Activated naive CD8-positive, alpha-beta T cell treated with anti-CD3 and anti-CD28 coated beads for 36 hours (primary cell): ENCODE results near the gene NECAB2. TPM values are rescaled to one million over a fixed set of nuclear protein-coding genes. Genes with fewer than 3 reads are reported as not detected.

ENCODE experiments used
- DNase-seq: peaks from one replicate; pipeline ENCODE4 v3.0.0; 2021
- H3K27ac Mint-ChIP-seq: one replicate; pipeline ENCODE4 v1.8.0; 2022; ENCODE audit warnings: mild to moderate bottlenecking, moderate library complexity, mixed read lengths
- H3K27me3 Mint-ChIP-seq: one replicate; pipeline ENCODE4 v1.8.0; 2022; ENCODE audit warnings: mild to moderate bottlenecking, mixed read lengths
- H3K36me3 Mint-ChIP-seq: one replicate; pipeline ENCODE4 v1.8.0; 2021; ENCODE audit warnings: mild to moderate bottlenecking, mixed read lengths
- H3K4me1 Mint-ChIP-seq: one replicate; pipeline ENCODE4 v1.8.0; 2021; ENCODE audit warnings: mixed read lengths
- H3K4me3 Mint-ChIP-seq: one replicate; pipeline ENCODE4 v1.8.0; 2022; ENCODE audit warnings: mild to moderate bottlenecking, moderate library complexity, mixed read lengths
- H3K9me3 Mint-ChIP-seq: one replicate; pipeline ENCODE4 v1.8.0; 2022; ENCODE audit warnings: mixed read lengths
- total RNA-seq, 2 experiments: library from RNA; stranded (reverse); gene quantifications; one replicate each; pipeline ENCODE4 v1.2.3, GENCODE V29; 2021

The NECAB2 gene
- total RNA-seq, 2 experiments from 2014 or later: not detected

GRCh38 chr16:84022644-84023043, 54.6 kb downstream of the NECAB2 start:
- Mint-ChIP-seq H3K36me3 (no peaks in the 10 kb centered on the region), H3K27me3 (peaks cover 38% of the 10 kb centered on the region), H3K4me1 (no peaks in the 10 kb centered on the region), H3K4me3 (no peak overlapping the region), H3K27ac (no peak overlapping the region), H3K9me3 (peaks cover 7% of the 10 kb centered on the region)
- DNase-seq: no peak

- no peak overlapping the region for H3K27ac Mint-ChIP-seq
- H3K27me3 Mint-ChIP-seq: peaks cover 46% of the 10 kb centered on the region
- H3K9me3 Mint-ChIP-seq: peaks cover 10% of the 10 kb centered on the region
- no peak for DNase-seq
- H3K36me3 Mint-ChIP-seq: peaks cover under 1% of the 10 kb centered on the region
- no peak overlapping the region for H3K4me3 Mint-ChIP-seq
- H3K4me1 Mint-ChIP-seq: peaks cover 9% of the 10 kb centered on the region
Measured at GRCh38 chr16:84024854-84025253, 56.8 kb downstream of the NECAB2 start.

GRCh38 chr16:84026606-84027005, 58.6 kb downstream of the NECAB2 start:
- no peak overlapping the region for H3K4me3 Mint-ChIP-seq
- H3K27me3 Mint-ChIP-seq: peaks cover 57% of the 10 kb centered on the region
- H3K36me3 Mint-ChIP-seq: peaks cover 6% of the 10 kb centered on the region
- DNase-seq: no peak
- H3K4me1 Mint-ChIP-seq: peaks cover 16% of the 10 kb centered on the region
- H3K9me3 Mint-ChIP-seq: peaks cover 12% of the 10 kb centered on the region
- H3K27ac Mint-ChIP-seq: no peak overlapping the region

- H3K36me3 Mint-ChIP-seq: peaks cover 6% of the 10 kb centered on the region
- H3K4me3 Mint-ChIP-seq: no peak overlapping the region
- peaks cover 56% of the 10 kb centered on the region for H3K27me3 Mint-ChIP-seq
- no peak for DNase-seq
- no peak overlapping the region for H3K27ac Mint-ChIP-seq
- H3K9me3 Mint-ChIP-seq: peaks cover 12% of the 10 kb centered on the region
- peaks cover 16% of the 10 kb centered on the region for H3K4me1 Mint-ChIP-seq
Measured at GRCh38 chr16:84027625-84028024, 59.6 kb downstream of the NECAB2 start.

GRCh38 chr16:84029297-84030047, 61.4 kb downstream of the NECAB2 start:
- Mint-ChIP-seq H3K4me3 (peak overlapping the region; percentile 3), H3K36me3 (peaks cover 6% of the 10 kb centered on the region), H3K27me3 (peaks cover 47% of the 10 kb centered on the region), H3K9me3 (peaks cover 12% of the 10 kb centered on the region), H3K27ac (peak overlapping the region; percentile 46), H3K4me1 (peaks cover 16% of the 10 kb centered on the region)
- DNase-seq: peak; percentile 18

GRCh38 chr16:84031556-84031955, 63.5 kb downstream of the NECAB2 start:
- Mint-ChIP-seq H3K4me3 (no peak overlapping the region), H3K4me1 (peaks cover 16% of the 10 kb centered on the region), H3K9me3 (peaks cover 20% of the 10 kb centered on the region), H3K36me3 (peaks cover 6% of the 10 kb centered on the region), H3K27ac (no peak overlapping the region), H3K27me3 (peaks cover 44% of the 10 kb centered on the region)
- no peak for DNase-seq

GRCh38 chr16:84032458-84033178, 64.6 kb downstream of the NECAB2 start:
- Mint-ChIP-seq H3K4me3 (no peak overlapping the region), H3K36me3 (peaks cover 6% of the 10 kb centered on the region), H3K9me3 (peaks cover 20% of the 10 kb centered on the region), H3K27me3 (peaks cover 35% of the 10 kb centered on the region), H3K4me1 (peaks cover 16% of the 10 kb centered on the region), H3K27ac (no peak overlapping the region)
- no peak for DNase-seq

- Mint-ChIP-seq H3K27ac (no peak overlapping the region), H3K9me3 (peaks cover 20% of the 10 kb centered on the region), H3K27me3 (peaks cover 32% of the 10 kb centered on the region), H3K36me3 (peaks cover 6% of the 10 kb centered on the region), H3K4me3 (no peak overlapping the region), H3K4me1 (peaks cover 16% of the 10 kb centered on the region)
- no peak for DNase-seq
Measured at GRCh38 chr16:84033251-84034195, 65.5 kb downstream of the NECAB2 start.

- H3K4me1 Mint-ChIP-seq: peaks cover 10% of the 10 kb centered on the region
- peaks cover 31% of the 10 kb centered on the region for H3K27me3 Mint-ChIP-seq
- peaks cover 6% of the 10 kb centered on the region for H3K36me3 Mint-ChIP-seq
- no peak overlapping the region for H3K27ac Mint-ChIP-seq
- no peak for DNase-seq
- no peak overlapping the region for H3K4me3 Mint-ChIP-seq
- H3K9me3 Mint-ChIP-seq: peaks cover 18% of the 10 kb centered on the region
Measured at GRCh38 chr16:84034516-84034915, 66.5 kb downstream of the NECAB2 start.

GRCh38 chr16:84036131-84036530, 68.1 kb downstream of the NECAB2 start:
- Mint-ChIP-seq H3K4me3 (no peak overlapping the region), H3K27ac (no peak overlapping the region), H3K27me3 (peaks cover 28% of the 10 kb centered on the region), H3K9me3 (peaks cover 11% of the 10 kb centered on the region), H3K4me1 (no peaks in the 10 kb centered on the region), H3K36me3 (no peaks in the 10 kb centered on the region)
- DNase-seq: no peak

- H3K4me1 Mint-ChIP-seq: no peaks in the 10 kb centered on the region
- no peak overlapping the region for H3K4me3 Mint-ChIP-seq
- DNase-seq: no peak
- peaks cover 8% of the 10 kb centered on the region for H3K9me3 Mint-ChIP-seq
- H3K27ac Mint-ChIP-seq: no peak overlapping the region
- H3K27me3 Mint-ChIP-seq: peaks cover 23% of the 10 kb centered on the region
- no peaks in the 10 kb centered on the region for H3K36me3 Mint-ChIP-seq
Measured at GRCh38 chr16:84036982-84037425, 69.0 kb downstream of the NECAB2 start.

GRCh38 chr16:84038469-84038868, 70.4 kb downstream of the NECAB2 start:
- no peak for DNase-seq
- Mint-ChIP-seq H3K4me1 (peaks cover 3% of the 10 kb centered on the region), H3K4me3 (no peak overlapping the region), H3K27ac (no peak overlapping the region), H3K27me3 (peaks cover 37% of the 10 kb centered on the region), H3K36me3 (no peaks in the 10 kb centered on the region), H3K9me3 (peaks cover 8% of the 10 kb centered on the region)

- Mint-ChIP-seq H3K4me3 (no peak overlapping the region), H3K27me3 (peaks cover 50% of the 10 kb centered on the region), H3K9me3 (peaks cover 8% of the 10 kb centered on the region), H3K27ac (no peak overlapping the region), H3K36me3 (no peaks in the 10 kb centered on the region), H3K4me1 (peaks cover 5% of the 10 kb centered on the region)
- no peak for DNase-seq
Measured at GRCh38 chr16:84039696-84040095, 71.7 kb downstream of the NECAB2 start.

GRCh38 chr16:84040226-84040822, 72.3 kb downstream of the NECAB2 start:
- no peak overlapping the region for H3K4me3 Mint-ChIP-seq
- H3K9me3 Mint-ChIP-seq: peaks cover 7% of the 10 kb centered on the region
- H3K36me3 Mint-ChIP-seq: no peaks in the 10 kb centered on the region
- no peak overlapping the region for H3K27ac Mint-ChIP-seq
- peaks cover 55% of the 10 kb centered on the region for H3K27me3 Mint-ChIP-seq
- DNase-seq: no peak
- peaks cover 5% of the 10 kb centered on the region for H3K4me1 Mint-ChIP-seq
